GM21447 (cell line): ENCODE measurements around the gene VSIR.

Experiments
- ATAC-seq: cut with Tn5 transposase; IDR thresholded peaks from one replicate; pipeline ENCODE4 v1.9.1; 2021; ENCODE audit not compliant: unreplicated experiment

The VSIR gene

DNA sequence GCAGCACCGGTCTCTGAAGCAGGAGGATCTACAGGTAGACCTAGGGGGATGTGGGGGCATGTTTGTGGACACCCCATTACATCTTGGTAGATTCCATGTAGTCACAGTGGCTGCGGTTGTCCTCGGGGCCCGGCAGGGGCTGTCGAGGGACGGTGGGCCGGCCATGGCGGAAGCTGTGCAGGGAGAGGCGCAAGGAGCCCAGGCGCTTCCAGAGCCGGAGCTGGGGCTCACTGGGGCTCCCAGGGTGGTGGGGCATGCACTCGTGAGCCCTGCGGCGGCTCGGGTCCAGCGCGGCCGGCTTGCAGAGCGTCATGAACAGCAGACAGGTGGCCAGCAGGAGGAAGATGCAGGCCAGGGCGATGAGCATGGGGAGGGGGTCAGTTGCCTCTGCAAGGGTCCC is 57.5 kb downstream of the VSIR start:
- no peak for ATAC-seq

DNA sequence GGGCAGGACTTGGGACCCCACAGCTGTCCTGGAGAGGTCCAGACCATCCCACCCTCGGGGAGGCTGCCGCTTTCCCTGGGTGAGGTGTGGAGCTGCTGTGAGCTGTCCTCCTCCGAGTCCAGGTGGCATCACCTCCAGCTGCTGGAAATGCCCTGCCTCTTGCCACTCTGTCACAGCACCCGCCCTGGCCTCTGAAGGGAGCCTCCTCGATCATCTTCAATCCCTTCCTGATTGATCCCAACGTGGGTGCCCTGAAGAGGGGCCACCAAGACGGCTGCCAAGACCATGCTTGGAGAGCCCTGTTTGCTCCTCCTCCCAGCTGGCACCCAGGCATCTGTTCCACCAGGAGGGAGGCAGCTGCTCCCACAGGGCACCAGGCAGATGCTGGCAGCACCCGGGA is 58.3 kb downstream of the VSIR start:
- no peak for ATAC-seq

- no peak for ATAC-seq
These were observed 58.7 kb downstream of the VSIR start for GRCh38 chr10:71714592-71714991.

GRCh38 chr10:71714031-71714410 is 59.3 kb downstream of the VSIR start:
- no peak for ATAC-seq

- ATAC-seq: no peak
These were observed 59.9 kb downstream of the VSIR start for GRCh38 chr10:71713135-71714030.

GRCh38 chr10:71712572-71713134 is 60.7 kb downstream of the VSIR start:
- ATAC-seq: no peak

- ATAC-seq: no peak
These were observed 61.1 kb downstream of the VSIR start for GRCh38 chr10:71712170-71712569.

DNA sequence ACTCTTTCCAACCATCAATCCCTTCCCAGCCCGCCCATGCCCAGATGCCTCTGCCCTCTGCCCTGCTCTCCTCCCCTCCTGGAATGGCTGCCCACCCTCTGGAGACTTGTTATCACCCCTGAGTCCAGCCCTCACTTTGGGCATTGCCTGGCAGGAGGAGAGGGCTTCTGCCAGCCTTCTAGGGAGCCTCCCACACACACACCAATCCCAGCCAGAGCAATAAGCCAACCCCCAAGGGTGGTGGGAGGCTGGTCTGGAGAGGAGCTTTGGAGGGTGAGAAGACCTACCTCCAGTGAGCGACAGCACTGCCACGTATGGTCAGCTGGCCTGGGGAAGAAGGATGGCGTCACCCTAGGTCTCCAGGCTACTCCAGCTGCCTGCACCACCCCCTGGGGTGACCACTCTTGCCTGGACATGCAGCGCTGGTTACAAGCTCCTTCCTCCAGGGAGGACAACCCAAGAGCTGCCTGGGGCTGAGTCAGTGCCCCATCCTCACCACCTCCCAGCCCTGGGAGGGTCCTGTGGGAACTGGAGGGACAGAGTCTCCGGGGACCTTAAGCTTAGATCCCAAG is 62.2 kb downstream of the VSIR start:
- no peak for ATAC-seq

DNA sequence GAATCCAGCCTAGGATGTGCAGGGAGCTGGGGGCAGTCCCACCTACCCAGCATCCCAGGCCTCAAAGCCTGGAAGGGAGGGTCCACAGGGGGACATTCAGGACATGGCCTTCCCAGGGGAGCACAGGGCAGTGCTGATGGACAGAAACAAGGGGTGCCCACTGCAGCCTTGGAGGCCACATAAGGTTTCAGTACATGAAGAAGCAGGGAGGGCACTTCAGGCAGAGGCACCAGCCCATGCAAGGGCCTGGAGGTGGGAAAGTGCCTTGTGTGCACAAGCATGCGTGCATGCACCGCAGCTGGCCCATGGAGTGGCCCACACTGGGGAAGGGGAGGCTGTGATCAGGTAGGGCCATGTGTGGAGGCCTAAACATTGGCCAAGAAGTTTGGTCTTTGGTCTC is 62.8 kb downstream of the VSIR start:
- no peak for ATAC-seq

DNA sequence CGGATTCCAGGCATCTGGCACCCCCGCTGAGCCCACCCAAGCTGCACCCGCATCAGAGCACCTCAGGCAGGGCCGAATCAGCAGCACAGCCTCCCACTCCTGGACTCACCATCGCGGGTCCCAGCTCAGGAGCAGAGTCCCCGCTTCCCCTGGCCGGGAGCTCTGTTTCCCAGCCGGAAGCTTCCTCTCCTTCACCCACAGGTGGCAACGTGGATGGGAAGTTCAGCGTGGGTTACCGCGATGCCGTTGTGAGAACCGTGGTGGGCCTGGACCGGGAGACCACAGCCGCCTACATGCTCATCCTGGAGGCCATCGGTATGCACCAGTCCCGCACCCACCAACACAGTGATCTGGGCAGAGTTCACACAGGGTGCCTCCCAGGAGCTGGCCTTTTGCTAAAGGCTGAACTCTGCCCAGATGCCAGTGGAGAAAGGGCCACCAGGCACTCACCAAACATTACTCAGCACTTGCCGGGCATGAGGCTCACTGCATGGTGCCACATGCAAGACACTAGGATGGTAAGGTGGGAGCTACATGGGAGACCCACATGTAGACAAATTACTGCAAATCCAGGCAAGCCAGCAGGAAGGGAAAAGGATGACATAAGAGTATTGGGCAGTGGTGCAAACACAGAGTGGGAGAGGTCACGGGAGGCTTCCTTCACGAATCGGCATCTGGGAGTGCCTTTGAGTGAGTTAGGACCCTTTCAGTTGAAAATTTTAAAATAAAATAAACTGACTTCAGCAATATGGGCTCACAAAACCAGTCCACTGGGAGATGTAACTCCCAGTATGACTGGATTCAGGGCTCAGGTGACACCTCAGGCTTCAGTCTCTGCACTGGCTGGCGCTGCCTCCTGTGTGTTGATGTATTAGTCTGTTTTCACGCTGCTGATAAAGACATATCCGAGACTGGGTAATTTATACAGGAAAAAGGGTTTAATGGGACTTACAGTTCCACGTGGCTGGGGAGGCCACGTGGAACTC is 64.1 kb downstream of the VSIR start:
- no peak for ATAC-seq

DNA sequence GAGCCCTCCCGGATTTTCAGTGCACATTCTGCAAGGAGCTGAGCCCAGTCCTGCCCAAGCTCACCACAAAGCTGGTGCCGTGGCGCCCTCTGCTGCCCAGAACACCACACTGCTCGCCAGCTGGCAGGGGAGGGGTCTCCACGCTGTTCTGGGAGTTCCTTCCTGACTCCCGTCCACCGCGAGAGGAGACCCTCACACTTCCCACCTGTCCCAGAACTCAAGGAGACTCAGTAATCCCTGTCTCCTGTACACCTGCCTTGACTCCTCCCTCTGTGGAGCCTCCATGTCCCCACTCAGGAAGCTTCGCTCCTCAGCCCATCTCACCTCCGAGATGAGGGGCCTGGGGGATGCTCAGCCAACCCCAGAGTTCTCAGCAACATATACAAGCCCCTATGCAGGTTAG is 65.0 kb downstream of the VSIR start:
- no peak for ATAC-seq

- ATAC-seq: no peak
These were observed 66.0 kb downstream of the VSIR start for GRCh38 chr10:71707240-71707789.

DNA sequence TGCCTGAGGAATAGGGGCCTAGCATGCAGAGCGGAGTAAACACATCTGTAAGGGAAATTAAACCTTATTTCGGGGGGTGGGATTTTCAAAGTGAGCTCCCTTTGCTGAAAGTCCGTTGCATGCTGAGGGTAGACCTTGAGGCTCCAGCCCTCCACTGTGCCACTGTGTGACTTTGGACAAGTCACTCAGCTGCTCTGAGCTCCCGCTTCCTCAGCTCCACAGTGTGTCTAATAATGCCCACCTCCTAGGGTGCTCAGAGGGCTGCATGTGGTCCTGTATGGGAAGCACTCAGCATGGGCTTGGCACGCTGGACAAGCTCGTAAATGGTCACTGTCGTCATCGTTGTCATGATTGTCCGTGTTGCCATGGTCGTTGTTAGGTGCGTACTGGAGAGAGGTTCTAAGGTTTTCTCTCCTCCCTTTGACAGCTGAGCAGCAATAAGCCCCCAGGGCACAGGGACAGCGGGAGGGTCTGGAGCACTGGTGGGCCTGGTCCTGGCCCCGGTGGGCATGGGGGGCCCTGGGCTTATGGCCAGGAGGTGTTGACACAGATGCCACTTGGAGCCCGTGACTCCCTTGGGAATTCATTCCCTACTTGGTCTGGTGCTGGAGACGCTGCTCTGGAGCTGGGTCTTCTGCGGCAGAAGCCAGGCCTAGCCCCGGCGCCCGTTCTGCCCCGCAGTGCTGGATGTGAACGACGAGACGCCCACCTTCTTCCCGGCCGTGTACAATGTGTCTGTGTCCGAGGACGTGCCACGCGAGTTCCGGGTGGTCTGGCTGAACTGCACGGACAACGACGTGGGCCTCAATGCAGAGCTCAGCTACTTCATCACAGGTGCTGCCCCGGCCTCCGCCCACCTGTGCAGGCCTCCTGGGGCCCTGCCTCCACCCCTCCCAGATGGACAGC is 66.9 kb downstream of the VSIR start:
- ATAC-seq: no peak

GRCh38 chr10:71705582-71705981 is 67.7 kb downstream of the VSIR start:
- no peak for ATAC-seq

GRCh38 chr10:71704816-71705215 is 68.5 kb downstream of the VSIR start:
- no peak for ATAC-seq

DNA sequence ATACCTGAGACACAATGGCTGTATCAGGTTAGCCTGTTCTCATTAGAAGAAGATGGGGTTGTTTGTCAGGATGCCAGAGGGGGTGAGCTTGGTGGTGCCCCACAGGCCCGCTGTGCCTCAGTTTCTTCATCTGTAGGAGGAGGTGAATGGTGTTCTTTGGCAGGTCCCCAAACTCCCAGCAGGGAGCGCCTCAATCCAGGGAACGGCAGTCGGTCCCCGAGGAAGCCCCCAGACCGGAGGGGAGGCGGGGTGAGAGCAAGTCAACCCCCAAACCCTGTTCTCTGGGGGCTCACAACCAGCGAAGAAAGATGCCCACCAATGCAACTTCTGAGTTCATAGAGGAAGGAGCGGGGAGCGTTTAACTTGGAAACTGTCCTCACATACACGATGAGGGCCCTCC is 69.7 kb downstream of the VSIR start:
- ATAC-seq: no peak

GRCh38 chr10:71701496-71702132 is 71.7 kb downstream of the VSIR start:
- no peak for ATAC-seq

GRCh38 chr10:71700731-71701368 is 72.5 kb downstream of the VSIR start:
- ATAC-seq: no peak

DNA sequence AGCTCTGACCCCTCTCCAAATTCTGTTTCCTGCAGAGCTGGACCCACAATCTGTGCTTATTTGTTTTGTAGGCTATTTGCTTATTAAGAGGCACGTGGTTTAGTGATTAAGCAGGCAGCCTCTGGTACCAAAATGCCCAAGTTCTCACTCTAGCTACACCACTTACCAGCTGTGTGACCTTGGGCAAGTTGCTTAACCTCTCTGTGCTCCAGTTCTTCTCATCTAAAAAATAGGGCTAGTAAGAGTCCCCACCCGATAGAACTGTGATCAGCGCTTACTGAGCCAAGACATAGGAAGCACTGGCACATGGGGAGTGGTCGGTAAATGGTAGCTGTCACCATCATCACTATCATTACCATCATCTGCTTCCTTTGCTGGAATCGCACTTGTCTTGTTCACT is 74.6 kb downstream of the VSIR start:
- ATAC-seq: no peak
